GM21717 (cell line): ENCODE measurements around the gene SUSD1.
A peak's percentile ranks its signal among the peaks of the same experiment; 100 is the strongest.

Source experiments
- ATAC-seq: cut with Tn5 transposase; IDR thresholded peaks from one replicate; pipeline ENCODE4 v1.9.1; 2021; ENCODE audit warnings: mild to moderate bottlenecking, moderate library complexity; ENCODE audit not compliant: unreplicated experiment

SUSD1 gene

DNA sequence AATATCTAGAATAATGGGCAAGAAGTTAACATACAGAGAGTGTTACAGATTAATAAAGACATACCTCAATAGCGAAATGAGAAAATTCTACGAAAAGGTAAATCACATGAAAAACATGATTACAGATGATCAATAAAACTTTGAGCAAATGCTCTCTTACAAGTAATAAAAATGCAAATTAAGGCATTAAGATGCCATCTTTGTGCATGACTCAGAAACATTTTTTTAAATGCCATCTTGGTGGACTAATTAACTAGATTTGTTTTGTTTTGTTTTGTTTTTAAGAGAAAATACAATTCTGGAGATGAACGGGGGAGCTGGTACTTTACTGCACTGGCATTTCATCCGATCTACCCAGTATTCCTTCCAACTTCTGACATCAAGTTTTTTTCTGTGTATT is 130.2 kb downstream of the SUSD1 start:
- no peak for ATAC-seq

GRCh38 chr9:112044186-112044585 is 130.9 kb downstream of the SUSD1 start:
- ATAC-seq = no peak

DNA sequence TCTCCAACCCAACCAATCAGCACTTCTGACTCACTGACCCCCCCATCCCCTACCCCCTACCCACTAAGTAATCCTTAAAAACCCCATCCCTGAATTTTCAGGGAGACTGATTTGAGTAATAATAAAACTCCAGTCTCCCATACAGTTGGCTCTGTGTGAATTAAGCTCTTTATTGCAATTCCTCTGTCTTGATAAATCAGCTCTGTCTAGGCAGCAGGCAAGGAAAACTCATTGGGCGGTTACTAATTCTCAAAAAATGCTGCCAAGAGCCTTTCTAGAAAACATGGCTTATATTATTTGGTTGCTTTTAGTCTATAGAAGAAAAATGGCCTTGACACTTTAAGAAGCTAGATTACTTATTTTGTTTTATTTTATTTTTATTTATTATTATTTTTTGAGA is 131.7 kb downstream of the SUSD1 start:
- ATAC-seq = no peak

GRCh38 chr9:112042769-112043168 is 132.3 kb downstream of the SUSD1 start:
- ATAC-seq = no peak

DNA sequence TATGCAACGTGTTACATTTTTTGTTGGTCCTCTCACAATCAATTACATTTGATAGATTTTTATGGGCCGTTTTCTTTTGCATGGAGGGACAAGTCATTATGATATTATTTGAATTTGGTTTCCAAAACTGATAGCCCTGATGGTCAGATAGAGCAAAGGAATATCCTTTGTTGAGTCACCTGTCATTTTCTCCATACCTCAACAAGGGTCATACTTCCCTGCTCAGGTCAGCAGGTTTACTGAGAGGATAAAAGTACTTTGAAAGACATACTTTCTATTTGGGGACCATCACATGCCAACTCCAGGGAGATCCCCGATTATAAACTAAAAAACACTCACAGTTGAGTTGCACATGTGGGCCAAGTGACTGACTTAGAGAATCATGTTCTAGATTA is 132.9 kb downstream of the SUSD1 start:
- no peak for ATAC-seq

- ATAC-seq = no peak
Observed at GRCh38 chr9:112041536-112042243, 133.4 kb downstream of the SUSD1 start.

GRCh38 chr9:112041199-112041535 is 133.9 kb downstream of the SUSD1 start:
- ATAC-seq = no peak

- ATAC-seq = no peak
Observed at GRCh38 chr9:112038017-112038408, 137.1 kb downstream of the SUSD1 start.

DNA sequence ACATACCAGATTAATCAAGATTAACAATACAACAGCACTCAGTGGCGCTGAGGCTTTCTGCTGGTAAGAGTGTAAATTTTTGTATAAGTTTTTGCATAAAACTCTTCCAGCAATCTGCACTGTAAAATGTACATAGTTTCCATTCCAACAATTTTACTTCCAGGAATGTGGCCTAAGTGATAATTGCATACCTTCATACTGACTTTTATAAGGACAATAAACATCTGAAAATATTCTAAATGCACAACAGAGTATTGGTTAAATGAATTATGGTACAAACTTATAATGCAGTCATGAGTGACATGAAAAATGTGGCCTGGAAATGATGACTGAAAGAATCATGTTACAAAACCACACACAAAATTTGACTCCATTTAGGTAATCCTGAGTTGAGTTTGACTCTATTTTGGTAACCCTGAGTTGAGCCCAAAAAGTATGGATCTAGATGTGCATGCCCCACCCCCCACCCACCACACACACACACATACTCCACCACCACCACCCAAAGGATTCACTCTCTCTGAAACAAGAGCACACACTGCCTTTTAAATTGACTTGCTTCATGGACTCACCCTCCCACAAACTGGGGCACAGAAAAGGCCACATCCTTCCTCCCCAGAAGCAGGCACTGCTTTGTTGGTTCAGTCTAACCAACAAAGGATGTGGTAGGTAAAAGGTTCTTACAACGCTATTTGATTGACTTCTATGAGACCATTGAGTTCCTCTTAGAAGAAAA is 137.6 kb downstream of the SUSD1 start:
- ATAC-seq = peak; percentile 39

GRCh38 chr9:112035166-112035826 is 139.8 kb downstream of the SUSD1 start:
- no peak for ATAC-seq

DNA sequence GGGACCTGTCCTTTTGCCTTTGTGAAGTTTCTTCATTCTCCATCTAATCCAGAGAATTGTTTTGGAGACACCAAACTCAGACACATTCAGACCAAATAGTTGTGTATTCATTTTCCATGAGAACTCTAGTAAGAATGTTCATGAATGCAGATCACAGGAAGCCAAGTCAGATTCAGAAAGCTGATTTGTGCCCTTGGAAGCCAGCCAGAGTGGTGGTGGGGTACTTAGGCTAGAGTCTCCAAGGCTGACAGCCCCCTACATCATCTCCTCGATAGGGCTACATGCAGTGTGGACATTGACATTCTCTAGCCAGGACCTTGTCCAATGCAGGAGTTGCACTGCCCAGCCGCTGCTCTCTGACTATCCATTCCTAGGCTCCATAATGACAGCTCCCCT is 140.9 kb downstream of the SUSD1 start:
- ATAC-seq = no peak

DNA sequence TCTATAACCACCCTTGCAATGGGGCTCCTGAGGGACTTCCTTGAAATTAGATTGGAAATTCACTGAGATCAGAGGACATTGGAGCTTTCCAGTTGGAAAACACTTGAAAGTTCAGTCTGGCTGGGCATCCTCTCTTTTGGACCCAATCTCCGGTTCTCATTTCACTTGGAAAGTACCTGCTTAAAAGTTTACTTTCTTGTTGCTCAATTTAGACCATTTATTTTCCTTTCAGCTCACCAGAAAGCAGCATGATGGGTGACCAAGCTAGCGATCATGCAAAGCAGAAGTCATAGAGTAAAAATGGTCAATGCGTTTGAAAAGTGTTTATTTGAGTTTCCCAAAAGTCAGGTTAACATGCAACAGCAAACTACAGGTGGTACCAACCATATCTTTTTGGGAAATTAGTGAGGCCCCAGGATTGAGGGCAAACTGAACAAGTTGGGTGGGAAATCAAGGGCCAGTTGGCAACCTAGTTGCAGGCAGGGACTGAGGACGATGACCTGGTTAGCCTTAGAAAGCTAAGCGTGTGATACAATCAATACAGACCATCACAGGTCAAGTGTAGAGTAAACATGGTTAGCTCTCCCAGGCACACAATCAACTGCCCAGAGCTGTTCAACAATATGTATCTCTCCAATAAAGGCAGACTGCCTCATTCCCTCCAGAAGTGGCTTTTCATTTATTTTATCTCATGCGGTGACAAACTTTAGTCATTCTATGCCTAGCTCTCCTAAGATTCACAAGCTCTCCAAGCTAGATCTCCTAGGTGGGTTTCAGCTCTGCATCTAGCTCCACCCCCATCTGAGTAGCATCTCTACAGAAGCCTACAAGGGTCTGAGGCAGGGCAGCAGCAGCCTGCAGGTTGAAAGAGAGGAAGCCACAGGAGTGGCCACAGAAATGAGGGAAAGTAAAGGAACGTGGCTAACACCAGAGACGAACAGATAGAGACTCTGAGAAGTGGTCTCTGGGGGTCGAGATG is 141.6 kb downstream of the SUSD1 start:
- no peak for ATAC-seq

GRCh38 chr9:112032743-112033142 is 142.4 kb downstream of the SUSD1 start:
- no peak for ATAC-seq

- ATAC-seq = peak; percentile 43
Observed at GRCh38 chr9:112032009-112032408, 143.1 kb downstream of the SUSD1 start.

GRCh38 chr9:112031400-112031799 is 143.7 kb downstream of the SUSD1 start:
- ATAC-seq = no peak

- no peak for ATAC-seq
Observed at GRCh38 chr9:112029921-112030444, 145.1 kb downstream of the SUSD1 start.

- ATAC-seq = peak; percentile 49
Observed at GRCh38 chr9:112028242-112029221, 146.6 kb downstream of the SUSD1 start.

GRCh38 chr9:112025850-112026249 is 149.2 kb downstream of the SUSD1 start:
- no peak for ATAC-seq

DNA sequence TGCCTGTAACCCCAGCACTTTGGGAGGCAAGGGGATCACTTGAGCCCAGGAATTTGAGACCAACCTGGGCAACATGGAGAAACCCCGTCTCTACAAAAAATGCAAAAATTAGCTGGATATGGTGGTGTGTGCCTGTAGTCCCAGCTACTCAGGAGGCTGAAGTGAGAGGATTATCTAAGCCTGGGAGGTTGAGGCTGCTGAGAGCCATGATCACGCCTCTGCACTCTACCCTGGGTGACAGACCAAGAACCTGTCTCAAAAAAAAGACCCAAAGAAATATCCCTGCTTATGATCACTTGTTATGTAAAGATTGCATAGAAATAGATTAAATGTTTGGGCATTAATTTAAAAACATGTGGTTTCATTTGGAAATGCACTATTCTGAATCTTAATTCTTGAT is 153.4 kb downstream of the SUSD1 start:
- no peak for ATAC-seq
